Activated naive CD4-positive, alpha-beta T cell treated with anti-CD3 and anti-CD28 coated beads, Interleukin-2, amount 50 U/mL, for 16 hours (primary cell): ENCODE measurements around the gene PLCG1.
"Not testable (repeated sequence)": the region's sequence is repeated elsewhere in the genome, so short reads cannot be mapped to it uniquely, and the experiment has no call there.

Source experiments
- DNase-seq: peaks from one replicate; pipeline ENCODE4 v3.0.0-alpha.2; 2020

Gene PLCG1

GRCh38 chr20:41136680-41137613 lies at the start of gene PLCG1:
Gene PLCG1 (plus strand): TSS chr20:41137543. CDS start chr20:41137642, 99 bp downstream.
- DNase-seq, result peak; percentile 88

- DNase-seq, result no peak
Measured at GRCh38 chr20:41087777-41088176, 49.6 kb upstream of the PLCG1 start.

- DNase-seq, result no peak
Measured at GRCh38 chr20:41089555-41089954, 47.8 kb upstream of the PLCG1 start.

- no peak for DNase-seq
Measured at GRCh38 chr20:41091927-41092326, 45.4 kb upstream of the PLCG1 start.

- no peak for DNase-seq
Measured at GRCh38 chr20:41094353-41095055, 42.8 kb upstream of the PLCG1 start.

- DNase-seq, result peak; percentile 52
Measured at GRCh38 chr20:41095110-41095969, 42.0 kb upstream of the PLCG1 start.

- no peak for DNase-seq
Measured at GRCh38 chr20:41098703-41099250, 38.6 kb upstream of the PLCG1 start.

GRCh38 chr20:41100001-41100480 lies 37.3 kb upstream of the PLCG1 start:
- DNase-seq, result no peak

- no peak for DNase-seq
Measured at GRCh38 chr20:41101660-41102059, 35.7 kb upstream of the PLCG1 start.

GRCh38 chr20:41108531-41108930 lies 28.8 kb upstream of the PLCG1 start:
- DNase-seq, result no peak

- no peak for DNase-seq
Measured at GRCh38 chr20:41110012-41110411, 27.3 kb upstream of the PLCG1 start.

GRCh38 chr20:41110930-41111577 lies 26.3 kb upstream of the PLCG1 start:
- DNase-seq, result no peak

GRCh38 chr20:41111578-41111951 lies 25.8 kb upstream of the PLCG1 start:
- no peak for DNase-seq

GRCh38 chr20:41116282-41116956 lies 20.9 kb upstream of the PLCG1 start:
- no peak for DNase-seq

- DNase-seq, result not testable (repeated sequence)
Measured at GRCh38 chr20:41118159-41118558, 19.2 kb upstream of the PLCG1 start.

- DNase-seq, result no peak
Measured at GRCh38 chr20:41118632-41119031, 18.7 kb upstream of the PLCG1 start.

- DNase-seq, result no peak
Measured at GRCh38 chr20:41119614-41120561, 17.5 kb upstream of the PLCG1 start.

- DNase-seq, result no peak
Measured at GRCh38 chr20:41121399-41121798, 15.9 kb upstream of the PLCG1 start.

- DNase-seq, result no peak
Measured at GRCh38 chr20:41123631-41124030, 13.7 kb upstream of the PLCG1 start.

- DNase-seq, result no peak
Measured at GRCh38 chr20:41124451-41125094, 12.8 kb upstream of the PLCG1 start.
